Peyer's patch (tissue), 4 donors: Measurements from ENCODE around the gene RBMS1.

Experiments
- POLR2A ChIP-seq, 2 donors: fragments of 450-650 bp; IDR thresholded peaks; one replicate each; pipeline ENCODE4 v1.5.1; 2017; ENCODE audit warnings: antibody characterized with exemption in 2 of 2, mild to moderate bottlenecking in 2 of 2, moderate library complexity in 2 of 2
- TF ChIP-seq, protein P1 (sequence below), 6 experiments: fragments of 450-650 bp in 4 of 6; fragments of 200-600 bp in 2 of 6; sonication (generic) in 1 of 6; IDR thresholded peaks; one replicate each; pipeline ENCODE4 v1.5.1; 2017 to 2019; ENCODE audit warnings: antibody characterized with exemption in 6 of 6, mild to moderate bottlenecking in 3 of 6, moderate library complexity in 1 of 6

- TF ChIP-seq, protein P1, sequence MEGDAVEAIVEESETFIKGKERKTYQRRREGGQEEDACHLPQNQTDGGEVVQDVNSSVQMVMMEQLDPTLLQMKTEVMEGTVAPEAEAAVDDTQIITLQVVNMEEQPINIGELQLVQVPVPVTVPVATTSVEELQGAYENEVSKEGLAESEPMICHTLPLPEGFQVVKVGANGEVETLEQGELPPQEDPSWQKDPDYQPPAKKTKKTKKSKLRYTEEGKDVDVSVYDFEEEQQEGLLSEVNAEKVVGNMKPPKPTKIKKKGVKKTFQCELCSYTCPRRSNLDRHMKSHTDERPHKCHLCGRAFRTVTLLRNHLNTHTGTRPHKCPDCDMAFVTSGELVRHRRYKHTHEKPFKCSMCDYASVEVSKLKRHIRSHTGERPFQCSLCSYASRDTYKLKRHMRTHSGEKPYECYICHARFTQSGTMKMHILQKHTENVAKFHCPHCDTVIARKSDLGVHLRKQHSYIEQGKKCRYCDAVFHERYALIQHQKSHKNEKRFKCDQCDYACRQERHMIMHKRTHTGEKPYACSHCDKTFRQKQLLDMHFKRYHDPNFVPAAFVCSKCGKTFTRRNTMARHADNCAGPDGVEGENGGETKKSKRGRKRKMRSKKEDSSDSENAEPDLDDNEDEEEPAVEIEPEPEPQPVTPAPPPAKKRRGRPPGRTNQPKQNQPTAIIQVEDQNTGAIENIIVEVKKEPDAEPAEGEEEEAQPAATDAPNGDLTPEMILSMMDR (IDR thresholded peaks at IDR 0.05): no peak
- TF ChIP-seq POLR2A (IDR thresholded peaks at IDR 0.05): no peak
Observed at GRCh38 chr2:160431441-160431840, 62.2 kb downstream of the RBMS1 start.
